Fibroblast of the conjunctiva (primary cell): ENCODE measurements around the gene MGST1.
"Not testable (repeated sequence)": the region's sequence is repeated elsewhere in the genome, so short reads cannot be mapped to it uniquely, and the experiment has no call there.

Experiments used
- DNase-seq: peaks from one replicate; pipeline ENCODE4 v3.0.0-alpha.2; 2010; ENCODE audit warnings: low read depth

The MGST1 gene

GRCh38 chr12:16352481-16352880 is 5.0 kb downstream of the MGST1 start:
- peak; percentile 28 for DNase-seq

- no peak for DNase-seq
These were observed 11.4 kb downstream of the MGST1 start for GRCh38 chr12:16358878-16359277.

GRCh38 chr12:16359512-16360491 is 12.4 kb downstream of the MGST1 start:
- DNase-seq = peak; percentile 44

GRCh38 chr12:16361142-16361783 is 13.8 kb downstream of the MGST1 start:
- DNase-seq = no peak

- DNase-seq = no peak
These were observed 15.1 kb downstream of the MGST1 start for GRCh38 chr12:16362550-16362949.

- no peak for DNase-seq
These were observed 21.7 kb downstream of the MGST1 start for GRCh38 chr12:16369156-16369555.

GRCh38 chr12:16370096-16370495 is 22.7 kb downstream of the MGST1 start:
- DNase-seq = no peak

- DNase-seq = not testable (repeated sequence)
These were observed 35.3 kb downstream of the MGST1 start for GRCh38 chr12:16382652-16383312.

- no peak for DNase-seq
These were observed 37.3 kb downstream of the MGST1 start for GRCh38 chr12:16384732-16385131.

GRCh38 chr12:16385782-16386646 is 38.6 kb downstream of the MGST1 start:
- DNase-seq = peak; percentile 60

- no peak for DNase-seq
These were observed 40.5 kb downstream of the MGST1 start for GRCh38 chr12:16387919-16388318.

GRCh38 chr12:16389594-16389993 is 42.1 kb downstream of the MGST1 start:
- peak; percentile 46 for DNase-seq

- no peak for DNase-seq
These were observed 45.5 kb downstream of the MGST1 start for GRCh38 chr12:16392846-16393535.

- DNase-seq = no peak
These were observed 51.7 kb downstream of the MGST1 start for GRCh38 chr12:16399101-16399500.

GRCh38 chr12:16401835-16402234 is 54.4 kb downstream of the MGST1 start:
- DNase-seq = not testable (repeated sequence)

- DNase-seq = no peak
These were observed 59.9 kb downstream of the MGST1 start for GRCh38 chr12:16407346-16407745.
